ENCODE measurements around the gene SPATS2L. TPM values are rescaled to one million over a fixed set of nuclear protein-coding genes. Genes with fewer than 3 reads are reported as not detected.

The SPATS2L gene
- total RNA-seq, 1 experiment from 2014 or later: 60.5 TPM

DNA sequence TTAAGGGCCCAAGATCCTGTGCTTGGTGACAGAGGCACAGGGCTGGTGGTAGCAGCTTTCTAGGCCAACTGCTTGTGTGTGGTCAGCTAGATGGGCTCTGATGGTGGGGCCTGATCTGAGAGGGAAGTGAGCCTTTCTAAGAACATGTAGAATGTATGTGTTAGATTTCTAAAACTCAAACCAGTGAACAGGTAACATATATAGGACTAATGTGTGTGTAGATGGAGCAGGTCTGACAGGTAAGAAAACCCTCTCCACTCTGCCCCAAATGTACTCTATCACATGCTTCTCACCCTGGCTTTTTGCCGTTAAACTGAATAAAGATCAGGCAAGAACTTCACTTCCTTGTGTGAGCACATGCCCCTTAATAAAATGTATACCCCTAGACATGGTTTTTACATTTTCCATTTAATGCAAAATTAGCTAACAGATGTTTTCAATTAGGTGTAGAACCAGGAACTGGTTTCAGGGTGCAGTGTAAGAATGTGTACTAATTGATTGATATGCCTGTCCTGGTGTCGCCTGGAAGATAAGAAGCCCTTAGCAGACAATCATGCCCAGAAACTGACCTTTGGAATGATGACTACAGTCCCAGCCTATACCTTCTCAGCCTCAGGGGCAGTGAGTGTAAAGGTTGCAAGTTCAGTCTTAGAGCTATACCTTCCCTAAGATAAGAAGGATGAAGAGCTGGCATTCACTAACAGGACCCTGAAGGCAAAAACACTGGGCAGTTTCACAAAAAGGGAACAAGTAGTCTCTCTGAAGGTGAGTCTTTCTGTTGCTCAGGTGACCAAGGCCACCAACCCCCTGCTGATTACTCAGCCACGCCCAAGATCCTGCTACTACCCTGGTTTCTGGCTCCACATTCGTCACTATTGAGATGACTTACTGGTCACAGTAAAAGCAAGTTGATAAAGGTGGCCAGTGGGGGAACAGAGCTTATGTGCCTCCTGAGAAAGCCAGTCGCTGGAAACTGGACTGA lies 71.2 kb downstream of the SPATS2L start:
- DNase-seq (ENCODE audit: low spot score): peak; percentile 77

DNA sequence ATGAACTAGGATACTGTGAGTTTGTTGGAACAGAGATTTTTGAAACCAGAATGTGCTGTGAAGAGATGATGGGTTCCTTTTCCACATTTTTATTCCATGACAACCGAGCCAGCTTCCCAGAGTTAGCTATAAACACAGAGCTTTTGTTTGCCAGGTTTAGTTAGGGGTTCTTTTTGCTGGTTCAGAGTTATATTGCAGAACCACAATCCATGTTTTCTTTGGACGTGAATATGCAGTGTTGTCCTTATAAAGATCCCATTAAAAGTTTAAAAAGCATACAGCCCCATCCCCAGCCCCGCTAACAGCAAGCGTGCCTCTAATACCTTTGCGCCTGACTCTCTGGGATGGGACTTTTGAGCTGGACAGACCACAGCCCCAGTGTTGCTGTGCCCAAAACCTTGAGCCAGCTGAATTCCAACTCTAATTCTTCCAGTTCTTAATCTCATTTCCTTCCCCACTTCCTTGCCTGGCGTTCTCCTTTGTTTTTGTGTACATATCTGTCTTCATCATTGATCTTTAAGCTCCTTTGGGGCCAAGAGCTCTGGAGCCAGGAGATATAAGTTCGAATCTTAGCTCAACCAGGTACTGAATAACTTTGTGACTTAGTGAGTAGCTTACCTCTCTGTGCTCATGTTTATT lies 72.3 kb downstream of the SPATS2L start:
- no peak for DNase-seq (ENCODE audit: low spot score)

DNA sequence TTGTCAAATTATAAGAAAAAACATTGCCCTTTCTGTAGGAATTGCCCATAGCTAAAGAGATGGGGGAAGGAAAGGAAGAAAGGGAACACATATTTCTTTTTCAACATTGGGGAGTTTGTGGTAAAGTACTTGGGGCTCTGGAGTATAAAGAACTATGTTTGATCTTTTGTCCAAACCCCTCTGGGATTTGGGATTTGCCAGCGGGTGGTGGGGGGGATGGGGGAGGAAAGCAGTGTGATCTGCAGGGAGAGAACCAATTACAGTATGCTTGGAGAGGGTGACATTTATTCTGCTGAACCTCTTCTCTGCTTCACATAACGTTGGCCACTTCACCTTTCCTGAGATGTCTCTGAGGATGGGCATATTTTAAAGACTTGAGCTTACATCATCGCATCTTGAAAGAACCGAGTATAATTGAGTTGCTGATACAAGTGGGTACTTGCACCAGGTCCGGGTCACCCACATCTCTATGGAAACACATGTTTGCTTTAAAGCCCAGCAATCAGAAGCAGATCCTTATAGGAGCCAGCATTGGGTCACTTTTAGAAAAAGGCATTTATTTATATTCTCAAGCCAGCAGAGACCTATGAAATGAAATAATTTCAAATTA lies 73.1 kb downstream of the SPATS2L start:
- no peak for DNase-seq (ENCODE audit: low spot score)

DNA sequence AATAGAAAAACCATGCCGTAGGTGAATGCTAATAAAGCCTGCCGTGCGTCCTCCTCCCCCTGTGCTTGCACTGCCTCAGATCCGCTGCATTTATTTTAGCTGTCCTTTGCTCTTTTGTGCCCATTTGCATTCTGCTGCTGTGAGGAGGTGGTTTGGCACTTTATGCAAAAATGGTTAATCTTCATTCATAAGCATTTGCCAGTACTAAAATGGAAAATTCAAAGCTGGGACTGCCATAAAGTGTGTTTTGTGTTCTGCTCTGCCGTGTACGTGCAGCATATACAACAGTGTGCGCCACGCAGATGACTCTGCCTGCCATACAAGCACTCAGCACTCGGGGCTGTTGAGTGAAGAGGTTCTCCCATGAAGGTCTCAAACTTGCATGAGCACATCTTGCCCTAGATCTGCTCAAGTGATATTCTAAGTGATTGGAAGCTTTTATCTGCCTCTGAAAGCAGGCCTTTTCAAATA lies 73.6 kb downstream of the SPATS2L start:
- no peak for DNase-seq (ENCODE audit: low spot score)

GRCh38 chr2:200380833-200381542 lies 74.5 kb downstream of the SPATS2L start:
- no peak for DNase-seq (ENCODE audit: low spot score)

GRCh38 chr2:200382874-200383273 lies 76.4 kb downstream of the SPATS2L start:
- DNase-seq (ENCODE audit: low spot score): no peak

- DNase-seq (ENCODE audit: low spot score): peak; percentile 59
Measured at GRCh38 chr2:200383380-200384110, 77.1 kb downstream of the SPATS2L start.

GRCh38 chr2:200385063-200385635 lies 78.7 kb downstream of the SPATS2L start:
- DNase-seq (ENCODE audit: low spot score): no peak

- no peak for DNase-seq (ENCODE audit: low spot score)
Measured at GRCh38 chr2:200393191-200393590, 86.7 kb downstream of the SPATS2L start.

- DNase-seq (ENCODE audit: low spot score): no peak
Measured at GRCh38 chr2:200394045-200394444, 87.6 kb downstream of the SPATS2L start.

DNA sequence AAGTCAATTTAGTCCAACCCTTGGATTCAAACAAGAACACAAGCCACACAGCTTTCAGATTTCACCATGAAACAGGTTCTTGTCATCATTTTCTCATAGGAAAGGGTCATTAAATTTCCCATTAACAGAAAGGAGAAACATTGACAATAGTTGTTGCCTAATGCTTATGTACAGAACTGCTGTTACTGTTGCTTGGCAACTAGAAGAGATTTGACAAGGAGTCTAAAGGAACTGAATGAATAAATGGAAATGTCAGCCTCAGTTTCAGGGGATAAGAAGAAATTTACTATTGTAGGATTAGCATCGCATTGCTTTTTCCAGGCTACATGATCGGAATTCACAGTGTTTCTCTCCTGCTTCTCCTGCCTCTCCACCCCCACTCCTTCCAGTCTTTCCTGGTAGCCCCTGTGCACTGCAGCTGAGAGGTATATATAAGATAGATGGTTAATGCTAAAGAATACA lies 90.3 kb downstream of the SPATS2L start:
- peak; percentile 37 for DNase-seq (ENCODE audit: low spot score)

DNA sequence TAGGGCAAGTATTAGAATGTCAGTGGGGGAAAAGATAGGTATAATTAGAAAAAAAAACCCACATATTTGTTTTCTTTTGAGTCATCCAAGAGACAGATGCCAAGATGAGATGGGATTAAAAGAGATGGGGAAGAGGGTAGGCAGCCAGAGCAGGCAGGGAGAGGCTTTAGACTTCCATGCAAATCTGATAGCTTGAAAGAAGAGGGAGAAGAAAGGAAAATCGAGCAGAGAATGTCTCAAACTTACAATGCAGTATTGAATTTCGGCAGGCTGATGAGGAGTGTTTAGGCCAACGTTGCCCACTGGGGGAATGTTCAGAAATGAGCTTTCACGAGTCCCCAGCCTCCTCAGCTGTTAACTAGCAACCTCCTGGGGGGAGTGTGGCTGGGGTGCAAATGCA lies 91.3 kb downstream of the SPATS2L start:
- DNase-seq (ENCODE audit: low spot score): no peak

- no peak for DNase-seq (ENCODE audit: low spot score)
Measured at GRCh38 chr2:200399046-200399445, 92.6 kb downstream of the SPATS2L start.

DNA sequence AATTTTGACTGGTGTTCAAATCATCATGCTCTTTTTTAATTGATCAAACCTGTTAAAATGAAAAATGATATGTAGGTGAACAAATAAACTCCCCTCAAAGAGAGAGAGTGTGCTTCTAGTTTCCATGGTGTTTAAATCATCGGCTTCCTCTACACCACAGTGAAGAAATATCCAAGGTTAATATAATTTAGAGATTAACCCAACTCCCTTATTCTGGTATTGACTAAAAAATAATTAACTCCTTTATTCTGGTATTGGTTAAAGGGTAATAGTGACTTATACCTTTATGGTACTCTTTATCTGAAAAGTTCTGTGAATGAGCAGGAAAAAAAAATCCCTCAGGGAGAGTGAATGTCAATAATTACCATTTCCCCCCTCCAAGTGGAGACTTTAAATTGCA lies 93.1 kb downstream of the SPATS2L start:
- no peak for DNase-seq (ENCODE audit: low spot score)

GRCh38 chr2:200403814-200404213 lies 97.3 kb downstream of the SPATS2L start:
- no peak for DNase-seq (ENCODE audit: low spot score)

- no peak for DNase-seq (ENCODE audit: low spot score)
Measured at GRCh38 chr2:200404615-200405014, 98.1 kb downstream of the SPATS2L start.

GRCh38 chr2:200405599-200406298 lies 99.3 kb downstream of the SPATS2L start:
- peak; percentile 92 for DNase-seq (ENCODE audit: low spot score)

DNA sequence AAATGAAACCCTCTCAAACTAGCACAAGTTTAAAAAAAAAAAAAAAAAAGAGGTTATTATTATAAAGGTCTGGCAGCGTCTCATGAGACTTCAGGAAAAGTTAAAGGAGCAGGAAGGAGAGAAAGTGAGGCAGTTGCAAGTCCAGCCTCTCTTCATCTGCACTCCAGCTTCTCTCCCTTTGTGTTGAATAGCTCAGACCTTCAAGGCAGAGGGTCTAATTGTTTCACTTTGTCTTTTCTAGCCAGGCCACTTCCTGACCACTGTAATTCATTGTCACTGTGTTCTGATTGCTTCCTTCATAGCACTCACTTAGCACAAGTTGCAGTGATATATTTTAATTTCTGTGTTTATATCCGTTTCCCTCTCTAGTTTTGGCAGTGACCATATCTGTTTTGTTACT lies 99.9 kb downstream of the SPATS2L start:
- DNase-seq (ENCODE audit: low spot score): peak; percentile 62

GRCh38 chr2:200408428-200409316 lies 102.2 kb downstream of the SPATS2L start:
- peak; percentile 81 for DNase-seq (ENCODE audit: low spot score)
